ENCODE results near the gene ZNF440.

GRCh38 chr19:11880598-11880997 is 66.5 kb downstream of the ZNF440 start:
- TF ChIP-seq CTCF (IDR thresholded peaks at IDR 0.05; ENCODE audit: poor library complexity) (no peak), EZH2 (IDR thresholded peaks at IDR 0.05; ENCODE audit: borderline replicate concordance) (no peak)
